HG03571 (cell line): ENCODE results near the gene DST.

Experiments
- ATAC-seq: cut with Tn5 transposase; IDR thresholded peaks from one replicate; pipeline ENCODE4 v1.9.1; 2021; ENCODE audit not compliant: unreplicated experiment

Gene DST

DNA sequence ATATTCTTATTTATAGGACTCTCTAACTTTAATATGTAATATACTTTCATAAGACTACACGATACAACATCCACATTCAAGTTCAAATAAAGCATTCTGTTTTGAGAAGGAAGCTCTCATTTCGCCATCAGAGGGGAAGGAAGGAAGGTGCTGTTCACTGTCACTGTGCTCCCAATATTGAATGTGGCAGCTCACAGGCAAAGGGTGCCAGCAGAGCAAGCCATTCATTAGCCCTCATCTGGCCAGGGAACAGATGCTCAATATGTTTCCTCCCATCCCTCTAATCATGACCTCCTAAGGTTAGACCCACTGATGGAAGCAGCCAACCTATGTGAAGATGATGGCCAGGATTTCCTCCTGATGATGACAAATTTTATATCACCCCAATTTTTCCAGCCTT is 154.4 kb downstream of the DST start:
- no peak for ATAC-seq

DNA sequence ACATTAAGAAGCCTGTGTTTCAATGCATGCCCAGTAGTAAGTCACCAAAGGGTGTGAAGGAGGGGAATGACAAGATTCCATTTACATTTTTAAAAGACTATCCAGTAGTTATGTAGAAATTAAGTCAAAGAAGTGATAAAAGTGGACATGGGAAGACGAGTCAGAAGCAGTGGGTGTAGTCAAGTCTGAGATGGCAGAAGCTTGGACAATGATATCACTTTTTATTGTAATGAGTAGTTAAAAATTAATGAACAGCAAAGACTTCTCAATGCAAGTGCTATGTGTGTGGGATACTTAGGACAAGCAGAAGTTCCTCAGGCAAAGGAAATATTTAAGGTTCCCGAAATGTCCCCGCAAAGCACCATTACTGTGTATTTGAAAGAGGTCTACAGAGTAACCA is 156.0 kb downstream of the DST start:
- ATAC-seq, result no peak

DNA sequence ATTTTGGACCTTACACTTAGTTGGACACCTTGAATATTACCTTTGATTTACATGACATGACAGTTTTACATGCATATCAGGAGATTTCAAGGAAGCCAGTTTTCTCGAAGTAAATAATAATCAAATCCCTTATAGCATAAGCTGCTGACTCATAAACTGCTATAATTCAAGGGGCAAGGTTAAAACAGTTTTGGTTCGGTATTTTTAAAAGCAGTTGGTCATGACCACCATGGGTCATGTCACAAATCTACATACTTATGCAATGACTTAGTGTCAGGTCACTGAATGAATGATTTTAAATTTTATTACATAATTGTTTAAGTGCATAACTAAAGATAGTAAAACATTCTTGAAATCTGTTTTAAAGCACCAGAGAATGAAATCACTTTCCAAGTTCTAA is 158.0 kb downstream of the DST start:
- no peak for ATAC-seq

DNA sequence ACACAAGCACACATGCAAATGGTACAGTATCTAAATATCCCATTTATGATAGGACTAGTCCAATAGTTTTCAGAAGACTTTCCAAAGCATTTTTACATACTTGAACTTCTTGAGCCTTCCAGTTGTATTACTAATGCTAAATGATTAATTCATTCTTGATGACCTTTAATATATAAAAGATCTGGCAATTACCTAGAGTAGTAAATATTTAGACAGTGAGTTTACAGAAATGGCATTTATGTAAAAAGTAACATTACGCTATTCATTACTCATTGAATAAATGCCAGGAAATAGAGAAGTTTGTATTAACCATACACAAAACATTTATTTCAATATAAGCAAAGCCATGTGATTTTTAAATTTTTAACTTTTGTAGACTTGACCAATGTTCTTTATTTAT is 158.8 kb downstream of the DST start:
- ATAC-seq, result no peak

DNA sequence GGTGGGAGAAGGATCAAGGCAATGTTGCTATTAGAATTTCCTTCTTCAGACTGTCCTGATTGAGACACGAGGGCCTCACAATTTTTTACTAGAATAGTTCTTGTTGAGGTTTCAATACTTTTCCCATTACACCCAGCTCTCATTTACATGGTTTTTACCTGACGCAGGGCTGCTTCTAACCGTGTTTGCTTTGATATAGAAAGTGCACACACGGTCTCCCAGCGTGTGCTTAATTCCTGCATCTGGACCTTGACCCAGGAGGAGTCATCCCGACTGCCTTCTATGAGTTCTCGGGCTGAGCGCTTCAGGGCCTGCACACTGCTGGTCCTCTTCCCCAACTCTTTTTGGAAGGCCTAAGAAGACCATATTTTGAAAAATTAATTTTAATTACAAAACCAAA is 160.2 kb downstream of the DST start:
- no peak for ATAC-seq

DNA sequence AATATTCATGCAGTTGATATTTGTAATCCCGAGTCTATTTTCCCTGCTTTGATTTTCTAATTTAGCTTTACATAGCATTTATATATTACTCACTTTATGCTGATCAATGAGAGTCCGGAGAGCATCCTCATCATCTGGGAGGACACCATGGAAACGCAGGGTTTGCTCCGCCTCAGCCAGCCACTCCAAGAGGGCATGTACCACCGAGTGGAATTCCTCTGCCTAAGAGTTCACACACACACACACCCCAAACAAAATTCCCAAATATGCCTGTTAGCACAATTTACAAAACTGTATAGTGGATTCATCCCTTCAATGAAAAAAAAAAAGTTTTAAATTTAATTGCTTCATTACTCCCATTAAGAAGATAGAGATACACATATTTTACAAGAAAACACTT is 160.7 kb downstream of the DST start:
- no peak for ATAC-seq

DNA sequence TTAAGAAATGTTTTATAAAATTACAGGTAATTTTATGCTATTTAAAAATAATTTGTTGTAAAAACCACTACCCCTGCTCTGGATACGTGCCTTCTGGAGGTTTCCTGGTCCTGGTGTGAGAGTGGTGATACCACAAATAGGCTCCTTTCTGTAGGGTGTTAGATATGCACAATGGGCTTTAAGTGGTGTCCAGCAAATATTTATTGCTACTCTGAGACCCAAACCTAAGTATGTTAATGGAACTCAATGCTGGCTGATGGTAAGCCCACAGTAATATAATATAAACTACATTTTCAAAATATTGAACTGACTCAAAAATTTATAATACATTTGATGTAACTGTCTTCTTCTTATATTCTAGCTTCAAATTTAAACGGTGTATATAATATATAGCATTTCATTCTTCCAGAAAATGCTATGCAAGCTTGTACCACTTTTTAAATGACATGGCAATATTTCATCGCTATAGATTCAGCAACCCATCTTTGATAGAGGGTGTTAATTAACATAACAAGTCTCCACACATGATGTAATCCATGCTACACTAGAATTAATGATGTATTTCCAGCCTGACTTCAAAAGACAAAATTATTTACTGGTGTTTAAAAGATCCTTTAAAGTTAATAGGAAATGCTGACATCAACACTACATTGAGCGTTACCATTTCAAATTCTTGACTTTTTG is 161.9 kb downstream of the DST start:
- ATAC-seq, result no peak

DNA sequence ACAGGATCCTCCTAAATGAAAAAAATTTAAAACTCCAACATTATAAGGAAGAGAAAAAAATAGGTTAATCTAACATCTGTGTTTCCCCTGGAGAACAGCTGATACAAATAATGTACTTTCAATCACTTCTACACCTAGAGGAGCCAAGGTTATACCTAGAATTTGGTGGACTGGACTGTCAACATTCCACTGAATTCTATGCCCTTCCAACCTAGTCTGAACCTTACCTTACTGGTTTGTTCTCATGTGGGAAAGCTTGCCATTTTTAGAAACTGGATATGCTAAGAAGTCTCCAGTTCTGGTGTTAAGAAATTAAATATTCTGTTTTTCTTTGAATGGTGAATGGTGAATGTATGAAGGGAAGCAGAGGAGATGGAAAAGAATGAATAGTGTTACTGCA is 162.4 kb downstream of the DST start:
- ATAC-seq, result no peak

DNA sequence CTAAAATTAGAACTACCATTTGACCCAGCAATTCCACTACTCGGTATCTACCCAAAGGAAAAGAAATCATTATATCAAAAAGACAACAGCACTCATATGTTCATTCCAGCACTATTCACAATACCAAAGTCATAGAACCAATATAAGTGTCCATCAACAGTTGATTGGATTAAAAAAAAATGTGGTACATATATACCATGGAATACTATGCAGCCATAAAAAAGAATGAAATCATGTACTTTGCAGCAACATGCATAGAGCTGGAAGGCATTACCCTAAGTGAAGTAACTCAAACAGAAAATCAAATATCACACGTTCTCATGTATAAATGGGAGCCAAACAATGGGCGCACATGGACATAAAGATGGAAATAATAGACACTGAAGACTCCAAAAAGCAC is 163.3 kb downstream of the DST start:
- ATAC-seq, result no peak

DNA sequence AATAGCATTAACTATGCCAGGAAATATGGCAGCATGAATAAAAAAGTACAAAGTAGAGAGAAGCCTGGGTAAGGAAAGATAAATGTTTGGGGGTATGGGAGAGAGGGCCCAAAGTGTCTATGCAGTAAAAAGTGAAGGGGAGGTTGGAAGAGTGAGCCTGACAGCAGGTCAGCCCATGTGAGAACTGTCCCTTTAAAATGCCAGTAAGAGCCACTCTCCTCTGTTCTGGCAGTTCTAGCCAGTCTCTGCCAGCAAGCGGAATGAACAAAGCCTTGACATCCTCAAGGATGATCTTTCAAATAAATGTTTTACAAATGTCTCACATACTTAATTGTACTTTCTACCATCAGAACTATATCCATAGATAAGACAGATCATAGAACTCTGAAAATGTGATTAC is 164.5 kb downstream of the DST start:
- ATAC-seq, result no peak

DNA sequence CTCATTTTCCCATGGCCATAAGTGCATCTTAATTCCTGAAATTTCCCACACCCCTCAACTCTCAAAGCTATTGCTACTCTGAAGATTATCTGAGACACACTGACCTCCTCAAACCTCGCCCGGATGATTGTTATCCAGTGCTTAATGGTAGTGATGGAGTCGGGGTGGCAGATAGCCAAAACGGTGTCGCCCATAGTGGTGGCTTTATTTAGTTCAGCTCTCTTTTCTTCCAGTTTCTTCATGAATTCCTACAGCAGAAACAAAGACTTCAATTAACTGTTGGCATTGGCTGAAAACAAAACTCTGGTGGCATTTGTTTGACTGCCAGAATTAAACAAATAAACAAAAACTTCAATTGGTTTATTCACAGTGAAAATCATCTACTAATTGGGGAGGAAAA is 165.4 kb downstream of the DST start:
- ATAC-seq, result no peak

DNA sequence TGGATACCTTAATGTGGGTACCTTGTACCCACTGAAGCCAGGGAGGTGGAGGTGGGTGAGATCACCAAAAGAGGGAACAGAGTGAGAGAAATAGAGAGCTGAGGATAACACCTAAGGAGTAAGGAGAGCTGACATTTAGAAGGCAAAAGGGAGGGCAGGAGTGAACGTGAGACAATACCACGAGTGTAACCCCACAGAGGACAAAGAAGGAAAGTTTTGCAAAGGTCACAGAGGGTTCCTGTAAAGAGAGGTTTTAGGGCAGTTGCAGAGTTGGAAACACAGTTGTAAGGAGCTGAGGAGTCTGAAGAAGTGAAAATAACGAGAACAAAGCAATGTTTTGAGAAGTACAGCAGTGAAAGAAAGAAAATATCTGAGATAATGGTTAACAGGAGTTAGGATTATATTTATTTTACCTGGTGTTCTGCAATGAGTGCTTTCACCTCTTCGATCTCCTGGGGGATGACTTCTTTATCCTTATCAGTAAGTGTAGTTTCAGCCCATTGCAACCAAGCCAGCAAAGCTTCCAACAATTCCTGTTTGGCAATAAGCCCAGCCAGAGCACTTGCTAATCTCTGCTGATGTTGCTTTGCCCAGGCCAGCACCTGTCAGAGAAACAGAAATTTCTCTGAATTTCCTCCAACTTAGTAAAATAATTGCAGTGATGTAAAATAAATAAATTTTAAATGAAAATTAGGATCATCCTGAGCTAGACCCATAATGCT is 166.8 kb downstream of the DST start:
- no peak for ATAC-seq

DNA sequence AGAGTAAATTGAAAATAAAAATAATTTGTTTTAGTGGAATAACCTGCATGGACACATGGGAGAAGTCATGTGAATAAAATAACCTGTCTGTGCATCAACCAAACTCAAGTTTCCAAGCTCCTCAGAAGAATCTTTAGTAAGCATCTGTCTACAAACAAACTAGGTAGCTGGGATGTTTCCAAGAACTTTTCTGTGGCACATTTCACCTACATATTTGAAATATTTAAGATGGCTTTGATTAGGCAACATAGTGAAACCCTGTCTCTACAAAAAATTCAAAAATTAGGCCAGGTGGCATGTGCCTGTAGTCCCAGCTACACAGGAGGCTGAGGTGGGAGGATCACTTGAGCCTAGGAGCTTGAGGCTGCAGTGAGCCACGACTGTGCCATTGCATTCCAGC is 168.2 kb downstream of the DST start:
- ATAC-seq, result no peak

DNA sequence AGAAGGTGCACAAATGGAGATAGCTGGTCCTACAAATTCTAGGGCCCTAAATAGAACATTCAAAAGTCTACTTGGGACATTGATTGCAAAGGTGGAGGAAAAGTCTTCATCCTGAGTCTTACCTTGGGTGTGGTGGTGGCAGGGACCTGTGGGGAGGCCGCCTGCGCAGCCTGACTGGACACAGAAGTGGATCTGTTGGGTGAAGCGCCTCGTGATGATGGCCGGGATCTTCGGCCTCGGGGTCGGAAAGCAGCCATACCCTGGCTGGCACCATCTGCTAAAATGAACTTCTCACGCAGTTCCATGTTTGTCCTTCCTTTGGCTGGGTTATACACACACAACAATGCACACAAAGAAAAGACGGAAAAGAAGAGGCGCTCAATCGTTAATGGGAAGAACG is 179.2 kb downstream of the DST start:
- no peak for ATAC-seq

DNA sequence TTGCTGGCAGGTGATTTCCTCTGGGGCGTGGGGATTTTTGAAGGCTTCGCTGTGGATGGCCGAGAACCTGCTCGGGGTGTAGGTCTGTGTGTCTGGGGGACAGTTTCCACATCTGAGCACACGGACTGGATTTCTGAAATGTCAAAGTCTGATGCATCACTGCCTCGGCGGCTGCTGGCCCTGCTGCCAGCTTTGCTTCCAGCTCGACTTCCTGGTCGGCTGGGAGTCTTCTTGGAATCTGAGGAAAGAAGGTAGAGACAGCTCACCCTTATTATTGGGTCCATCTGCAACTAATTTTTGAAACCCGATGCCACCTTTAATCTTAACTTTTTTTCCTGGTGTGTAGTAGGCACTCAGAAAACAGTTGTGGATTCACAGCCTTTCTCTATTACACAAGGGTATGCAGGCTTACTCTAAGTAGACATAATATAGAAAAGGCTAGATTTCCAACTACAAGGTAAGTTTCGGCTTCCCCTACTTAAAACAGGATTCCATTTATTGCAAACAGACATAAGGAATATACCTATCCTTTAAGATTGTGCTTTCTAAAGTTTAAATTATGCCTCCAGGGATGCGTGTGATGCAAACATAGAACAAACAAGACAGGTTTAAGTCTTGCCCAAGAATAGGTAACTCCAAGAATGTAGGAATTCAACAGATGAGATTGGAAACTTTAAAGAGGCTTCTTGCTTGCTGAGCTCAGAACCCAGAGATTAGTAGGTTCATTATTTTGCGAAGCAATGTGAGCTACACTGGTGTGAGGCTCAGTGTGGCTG is 183.5 kb downstream of the DST start:
- ATAC-seq, result no peak

DNA sequence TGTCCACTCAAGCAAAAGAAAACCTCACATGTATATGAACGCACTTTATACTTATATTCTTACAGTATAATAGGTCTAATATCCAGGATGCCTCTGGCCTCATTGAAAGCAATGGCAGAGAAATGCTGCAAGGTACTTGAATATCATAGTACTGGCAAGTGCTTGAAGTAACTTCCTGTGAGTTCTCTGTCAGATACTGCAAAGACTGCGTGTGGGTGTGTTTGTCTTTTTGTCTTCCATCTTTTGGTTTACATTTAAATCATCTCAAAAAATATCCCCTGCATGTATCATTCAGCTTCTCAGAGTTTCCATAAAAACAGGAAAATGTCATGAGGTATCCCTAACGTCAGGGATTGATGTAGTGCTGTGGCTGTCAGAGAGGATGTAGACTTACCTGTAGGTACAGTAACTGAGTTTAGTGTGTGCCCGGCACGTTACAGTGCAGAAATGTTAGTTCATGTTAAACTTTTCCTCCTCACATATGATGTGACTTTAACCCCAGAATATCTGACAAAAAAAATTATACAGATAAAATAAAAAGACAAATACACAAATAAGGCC is 184.3 kb downstream of the DST start:
- no peak for ATAC-seq

DNA sequence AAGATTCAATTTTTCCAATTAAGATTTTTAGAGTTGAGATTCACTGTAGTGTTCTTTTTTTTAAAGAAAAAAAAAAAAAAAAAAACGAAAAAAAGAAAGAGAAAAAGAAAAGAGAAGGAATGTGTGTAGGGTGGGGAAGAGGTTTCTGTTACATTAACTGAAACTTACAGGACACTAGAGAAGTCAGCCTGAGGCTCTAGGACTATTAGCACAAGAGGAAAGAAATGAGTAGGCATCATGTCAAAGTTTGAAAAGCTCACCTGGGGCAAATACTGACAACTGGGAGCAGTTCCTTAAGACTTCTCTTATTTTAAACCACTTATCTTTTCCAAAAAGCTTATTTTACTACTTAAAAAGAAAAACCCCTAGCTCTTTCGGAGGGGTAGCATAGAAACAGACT is 185.9 kb downstream of the DST start:
- no peak for ATAC-seq

DNA sequence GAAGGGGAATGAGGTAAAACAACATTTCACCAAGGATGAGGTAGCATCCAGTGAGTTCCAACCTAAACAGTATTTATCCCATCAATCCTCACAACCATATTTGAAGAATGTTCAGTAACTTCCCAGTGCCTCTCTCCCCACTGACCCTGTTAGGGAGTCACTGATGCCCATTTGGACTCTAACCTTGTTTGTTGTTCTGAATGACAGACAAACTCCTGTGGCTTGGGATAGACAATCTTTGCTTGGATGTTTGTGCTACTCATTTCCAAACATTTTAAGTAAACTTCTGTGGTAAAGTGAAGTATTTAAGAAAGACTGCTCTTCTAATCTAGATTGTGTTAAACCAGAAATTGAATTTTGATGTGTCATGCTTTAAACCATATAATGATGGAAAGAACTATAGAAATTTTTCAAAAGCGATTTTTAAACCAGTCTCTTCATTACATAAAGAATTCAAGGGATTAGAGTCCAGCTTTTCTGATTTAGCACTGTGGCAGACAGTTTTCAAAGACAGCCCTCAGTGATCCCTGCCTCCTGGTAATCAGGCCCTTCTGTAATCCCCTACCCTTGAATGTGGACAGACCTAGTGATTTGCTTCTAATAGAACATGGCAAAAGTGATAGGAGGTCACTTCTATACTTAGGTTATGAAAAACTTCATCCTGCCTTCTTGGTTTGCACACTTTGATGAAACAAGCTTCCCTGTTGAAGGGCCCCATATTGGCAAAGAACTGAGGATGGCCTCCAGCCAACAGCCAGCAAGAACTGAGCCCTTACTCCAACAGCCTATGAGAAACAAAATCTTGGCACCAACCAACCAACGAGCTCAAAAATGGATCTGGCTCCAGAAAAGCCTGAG is 191.6 kb downstream of the DST start:
- ATAC-seq, result no peak

DNA sequence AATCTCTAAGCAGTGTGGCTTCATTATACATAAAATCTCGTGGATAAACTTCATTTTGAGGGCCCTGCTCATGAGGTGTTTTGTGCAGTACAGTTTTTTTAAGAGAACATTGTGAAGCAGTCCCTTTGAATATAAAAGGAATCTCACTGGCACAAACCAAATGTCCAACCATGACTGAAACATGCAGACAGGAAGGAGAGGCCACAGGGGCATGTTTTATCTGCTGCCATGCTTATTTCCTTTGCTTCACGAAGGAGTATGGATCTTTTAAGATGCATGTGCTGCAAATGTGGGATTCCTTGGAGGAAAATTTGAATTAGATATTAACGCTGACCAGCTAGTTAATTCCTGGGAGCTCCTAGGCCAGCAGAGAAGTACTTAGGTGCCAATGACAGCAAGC is 192.3 kb downstream of the DST start:
- ATAC-seq, result no peak

DNA sequence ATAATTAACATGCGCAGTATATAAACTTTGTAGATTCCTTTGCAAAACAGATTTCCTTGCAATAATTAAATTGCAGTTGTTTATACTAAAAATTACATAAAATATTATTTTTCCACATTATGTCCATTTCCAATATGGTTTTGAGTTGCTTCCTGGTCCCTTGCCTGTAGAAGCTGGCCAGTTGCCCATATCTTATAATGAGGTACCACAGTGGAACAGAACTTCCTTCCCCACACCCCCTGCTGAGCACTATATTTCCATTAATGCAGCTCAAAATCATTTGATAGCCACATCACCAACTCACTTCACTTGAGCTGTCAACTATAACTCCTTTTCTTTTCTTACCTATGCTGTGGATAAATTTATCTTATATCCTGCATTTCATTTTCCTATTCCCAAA is 194.6 kb downstream of the DST start:
- no peak for ATAC-seq

DNA sequence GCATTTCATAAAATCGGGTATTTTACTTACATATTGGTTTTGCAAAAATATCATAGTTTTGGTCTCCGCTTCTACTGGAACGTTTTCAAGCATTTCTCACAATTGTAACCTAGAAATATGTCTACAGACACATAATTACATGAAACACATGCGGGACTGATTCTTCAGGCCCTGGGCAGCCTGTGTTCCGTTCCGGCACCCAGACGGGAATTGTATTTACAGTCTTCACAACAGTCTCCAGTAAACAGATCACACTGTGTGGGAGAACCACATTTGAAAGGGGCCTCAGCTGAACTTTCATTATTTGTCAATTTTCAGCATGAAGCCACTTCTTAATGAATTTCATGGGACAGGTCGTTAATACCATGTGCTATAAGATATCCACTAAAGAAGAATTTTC is 196.9 kb downstream of the DST start:
- no peak for ATAC-seq
